Natural killer cell (primary cell): Measurements from ENCODE around the gene ZFYVE1. TPM values are rescaled to one million over a fixed set of nuclear protein-coding genes. Genes with fewer than 3 reads are reported as not detected.
"Not testable (repeated sequence)": the region's sequence is repeated elsewhere in the genome, so short reads cannot be mapped to it uniquely, and the experiment has no call there.

Source experiments
- ATAC-seq, 3 donors: fragments of 150-1000 bp in 2 of 3; fragments of 200-7000 bp in 1 of 3; cut with Tn5 transposase; 1 replicate in 1 of 3; 2 replicates in 2 of 3; pipeline ENCODE4 v1.10.0; 2021; ENCODE audit warnings: mild to moderate bottlenecking in 2 of 3, moderate library complexity in 2 of 3
- DNase-seq, 2 donors: peaks; one replicate each; pipeline versions ENCODE4 v3.0.0 to v3.0.0-alpha.2; 2013 to 2021; ENCODE audit warnings: mixed read lengths in 1 of 2
- H3K27ac ChIP-seq: one replicate; pipeline ENCODE4 v1.5.1; 2013; ENCODE audit warnings: mild to moderate bottlenecking, low read length
- H3K27me3 ChIP-seq: one replicate; pipeline ENCODE4 v1.6.1; 2013; ENCODE audit warnings: low read length; ENCODE audit not compliant: control insufficient read depth, insufficient read depth
- H3K36me3 ChIP-seq: one replicate; pipeline ENCODE4 v1.6.1; 2013; ENCODE audit warnings: low read length; ENCODE audit not compliant: control insufficient read depth, insufficient read depth
- H3K4me1 ChIP-seq: one replicate; pipeline ENCODE4 v1.6.1; 2013; ENCODE audit warnings: low read length; ENCODE audit not compliant: control insufficient read depth, insufficient read depth
- H3K4me3 ChIP-seq: one replicate; pipeline ENCODE4 v1.5.1; 2013; ENCODE audit warnings: low read length
- H3K9me3 ChIP-seq: one replicate; pipeline ENCODE4 v1.6.1; 2013; ENCODE audit warnings: low read length; ENCODE audit not compliant: control insufficient read depth, insufficient read depth
- H3K27ac Mint-ChIP-seq, 2 donors: one replicate each; pipeline ENCODE4 v1.8.0; 2022; ENCODE audit warnings: mild to moderate bottlenecking in 2 of 2, mixed read lengths in 2 of 2, moderate library complexity in 1 of 2
- H3K27me3 Mint-ChIP-seq, 2 donors: one replicate each; pipeline ENCODE4 v1.8.0; 2022; ENCODE audit warnings: low read depth in 2 of 2, mixed read lengths in 2 of 2
- H3K36me3 Mint-ChIP-seq: one replicate; pipeline ENCODE4 v1.8.0; 2022; ENCODE audit warnings: mixed read lengths
- H3K4me1 Mint-ChIP-seq, 2 donors: one replicate each; pipeline ENCODE4 v1.8.0; 2022; ENCODE audit warnings: mixed read lengths in 2 of 2
- H3K4me3 Mint-ChIP-seq: one replicate; pipeline ENCODE4 v1.8.0; 2022; ENCODE audit warnings: mild to moderate bottlenecking, moderate library complexity, mixed read lengths
- H3K9me3 Mint-ChIP-seq, 2 donors: one replicate each; pipeline ENCODE4 v1.8.0; 2022; ENCODE audit warnings: mixed read lengths in 2 of 2
- CTCF ChIP-seq: fragments of 200-600 bp; IDR thresholded peaks from one replicate; pipeline ENCODE4 v1.8.0; 2022; ENCODE audit warnings: antibody characterized with exemption
- WGBS: methylation state at CpG from one replicate; pipeline ENCODE4 v1.1.7; 2013; ENCODE audit warnings: missing lambda C conversion rate; ENCODE audit not compliant: insufficient coverage; 5-methylcytosine and 5-hydroxymethylcytosine counted together
- intact Hi-C: fragments of 100-400 bp; cut with micrococcal nuclease; formaldehyde crosslinking; loops from one replicate; pipeline ENCODE4 v1.14.2; 2022
- total RNA-seq, 4 donors: library from RNA; stranded (reverse); fragments of 120-200 nt in 1 of 4; gene quantifications; one replicate each; pipeline versions ENCODE4 v1.2.3 to v1.2.4, GENCODE V29; 2013 to 2022

Gene ZFYVE1
- total RNA-seq, 3 donors from 2014 or later (not counting 1 experiment from before 2014, with no cell fraction given): 24.1 to 28.6 (median 25.6) TPM

- no peak for TF ChIP-seq CTCF
- H3K27me3 ChIP-seq: no peaks in the 10 kb centered on the region
- H3K4me1 ChIP-seq: no peaks in the 10 kb centered on the region
- H3K36me3 ChIP-seq: peaks cover 25% of the 10 kb centered on the region
- no peak overlapping the region for H3K4me3 Mint-ChIP-seq
- 82% methylated on average over 10 of the region's 10 CpGs for WGBS
- H3K27me3 Mint-ChIP-seq: no peaks in the 10 kb centered on the region
- no peak overlapping the region for H3K27ac Mint-ChIP-seq
- H3K9me3 Mint-ChIP-seq: no peaks in the 10 kb centered on the region
- ATAC-seq (no peak), DNase-seq (no peak)
- intact Hi-C loops: no loop called here
- H3K27ac ChIP-seq: no peak overlapping the region
- H3K36me3 Mint-ChIP-seq: peaks cover 9% of the 10 kb centered on the region
- no peaks in the 10 kb centered on the region for H3K9me3 ChIP-seq
- peaks cover 0 to 5% of the 10 kb centered on the region in 2 donors for H3K4me1 Mint-ChIP-seq
- no peak overlapping the region for H3K4me3 ChIP-seq
Observed at GRCh38 chr14:72961579-72962335, 65.1 kb downstream of the ZFYVE1 start.

DNA sequence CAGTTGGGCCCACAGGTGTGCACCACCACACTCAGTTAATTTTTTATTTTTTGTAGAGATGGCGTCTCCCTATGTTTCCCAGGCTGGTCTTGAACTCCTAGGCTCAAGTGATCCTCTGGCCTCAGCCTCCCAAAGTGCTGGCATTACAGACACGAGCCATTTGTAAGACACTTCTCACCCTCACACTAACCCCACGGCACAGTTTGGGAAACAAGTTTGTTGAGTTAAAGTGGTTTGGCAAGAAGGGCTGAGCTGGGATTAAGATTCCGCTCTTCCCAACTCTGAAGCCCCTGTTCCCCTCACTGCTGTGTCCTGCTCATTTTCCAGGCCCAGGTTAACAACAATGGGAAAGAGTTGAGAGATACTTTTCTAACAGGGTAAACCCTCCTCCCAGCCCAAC is 65.9 kb downstream of the ZFYVE1 start:
- H3K9me3 ChIP-seq, H3K27me3 Mint-ChIP-seq, H3K4me3 ChIP-seq, DNase-seq, H3K9me3 Mint-ChIP-seq, H3K27ac ChIP-seq, H3K36me3 Mint-ChIP-seq, H3K4me1 Mint-ChIP-seq, H3K27me3 ChIP-seq, ATAC-seq, H3K27ac Mint-ChIP-seq, H3K4me1 ChIP-seq, intact Hi-C loops, H3K4me3 Mint-ChIP-seq: not testable (repeated sequence)
- peaks cover 30% of the 10 kb centered on the region for H3K36me3 ChIP-seq
- 100% methylated on average over 2 of the region's 4 CpGs for WGBS

DNA sequence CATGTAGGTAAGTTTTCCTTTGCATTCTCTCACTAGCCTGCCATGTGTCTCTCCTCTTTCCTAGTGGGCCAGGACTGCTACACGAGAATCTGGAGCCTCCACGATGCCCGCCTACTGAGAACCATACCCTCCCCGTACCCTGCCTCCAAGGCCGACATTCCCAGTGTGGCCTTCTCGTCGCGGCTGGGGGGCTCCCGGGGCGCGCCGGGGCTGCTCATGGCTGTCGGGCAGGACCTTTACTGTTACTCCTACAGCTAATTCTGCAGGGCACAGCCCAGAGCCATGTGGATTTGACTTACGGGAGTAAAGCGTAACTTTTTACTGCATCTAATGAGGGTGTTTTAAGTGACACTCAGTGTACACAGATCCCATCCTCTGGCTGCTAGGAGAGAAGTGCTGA is 68.4 kb downstream of the ZFYVE1 start:
- H3K27me3 ChIP-seq: no peaks in the 10 kb centered on the region
- no peak for DNase-seq
- H3K9me3 Mint-ChIP-seq: no peaks in the 10 kb centered on the region
- no peak for ATAC-seq
- H3K27me3 Mint-ChIP-seq: no peaks in the 10 kb centered on the region
- peaks cover 9% of the 10 kb centered on the region for H3K36me3 Mint-ChIP-seq
- H3K4me1 ChIP-seq: no peaks in the 10 kb centered on the region
- no peak overlapping the region for H3K27ac ChIP-seq
- no peak for TF ChIP-seq CTCF
- no peak overlapping the region for H3K4me3 ChIP-seq
- H3K4me1 Mint-ChIP-seq: no peaks in the 10 kb centered on the region
- intact Hi-C loops: no loop called here
- H3K27ac Mint-ChIP-seq: no peak overlapping the region
- WGBS: 96% methylated on average over 15 of the region's 15 CpGs
- peaks cover 30% of the 10 kb centered on the region for H3K36me3 ChIP-seq
- H3K9me3 ChIP-seq: no peaks in the 10 kb centered on the region
- H3K4me3 Mint-ChIP-seq: no peak overlapping the region

- no peak overlapping the region for H3K27ac ChIP-seq
- no peak overlapping the region for H3K4me3 ChIP-seq
- Mint-ChIP-seq H3K27me3 (no peaks in the 10 kb centered on the region), H3K4me3 (no peak overlapping the region), H3K36me3 (peaks cover 9% of the 10 kb centered on the region), H3K4me1 (no peaks in the 10 kb centered on the region), H3K9me3 (no peaks in the 10 kb centered on the region), H3K27ac (no peak overlapping the region)
- ATAC-seq (no peak), DNase-seq (no peak)
- TF ChIP-seq CTCF: no peak
- H3K4me1 ChIP-seq: no peaks in the 10 kb centered on the region
- intact Hi-C loops: no loop called here
- H3K27me3 ChIP-seq: no peaks in the 10 kb centered on the region
- peaks cover 30% of the 10 kb centered on the region for H3K36me3 ChIP-seq
- 90% methylated on average over 3 of the region's 3 CpGs for WGBS
- H3K9me3 ChIP-seq: no peaks in the 10 kb centered on the region
Observed at GRCh38 chr14:72957213-72957612, 69.7 kb downstream of the ZFYVE1 start.

GRCh38 chr14:72956741-72957140 is 70.2 kb downstream of the ZFYVE1 start:
- intact Hi-C loops, H3K4me3 Mint-ChIP-seq, H3K4me3 ChIP-seq, H3K4me1 Mint-ChIP-seq, H3K4me1 ChIP-seq, H3K9me3 ChIP-seq, H3K9me3 Mint-ChIP-seq, H3K27ac ChIP-seq, DNase-seq, ATAC-seq, H3K27ac Mint-ChIP-seq, H3K27me3 ChIP-seq, H3K27me3 Mint-ChIP-seq, H3K36me3 Mint-ChIP-seq: not testable (repeated sequence)
- 97% methylated on average over 8 of the region's 9 CpGs for WGBS
- peaks cover 28% of the 10 kb centered on the region for H3K36me3 ChIP-seq
